MM.1S (cell line): ENCODE data around the gene SNX33.

Source experiments
- EZH2 ChIP-seq: fragments of 300-600 bp; sonication (generic); optimal IDR thresholded peaks from 2 replicates; pipeline ENCODE3; 2017; ENCODE audit warnings: low read depth, mild to moderate bottlenecking, antibody characterized with exemption, low read length, mixed read lengths
- TF ChIP-seq, protein P1 (sequence below): fragments of 300-600 bp; sonication (generic); IDR thresholded peaks from 2 replicates; pipeline ENCODE4 v1.5.1; 2016; ENCODE audit warnings: antibody characterized with exemption, low read length, mixed read lengths

DNA sequence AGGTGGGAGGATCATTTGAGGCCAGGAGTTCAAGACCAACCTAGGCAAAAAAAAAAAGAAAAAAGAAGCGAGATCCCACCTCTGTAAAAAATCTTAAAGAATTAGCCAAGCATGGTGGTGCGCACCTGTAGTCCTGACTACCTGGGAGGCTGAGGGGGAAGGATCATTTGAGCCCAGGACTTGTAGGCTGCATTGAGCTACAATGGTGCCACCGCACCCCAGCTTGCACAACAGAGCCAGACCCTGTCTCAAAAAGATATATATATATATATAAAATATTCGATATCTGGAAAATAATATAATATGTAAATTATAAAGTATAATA lies 6.6 kb upstream of the SNX33 start:
- TF ChIP-seq, protein P1, sequence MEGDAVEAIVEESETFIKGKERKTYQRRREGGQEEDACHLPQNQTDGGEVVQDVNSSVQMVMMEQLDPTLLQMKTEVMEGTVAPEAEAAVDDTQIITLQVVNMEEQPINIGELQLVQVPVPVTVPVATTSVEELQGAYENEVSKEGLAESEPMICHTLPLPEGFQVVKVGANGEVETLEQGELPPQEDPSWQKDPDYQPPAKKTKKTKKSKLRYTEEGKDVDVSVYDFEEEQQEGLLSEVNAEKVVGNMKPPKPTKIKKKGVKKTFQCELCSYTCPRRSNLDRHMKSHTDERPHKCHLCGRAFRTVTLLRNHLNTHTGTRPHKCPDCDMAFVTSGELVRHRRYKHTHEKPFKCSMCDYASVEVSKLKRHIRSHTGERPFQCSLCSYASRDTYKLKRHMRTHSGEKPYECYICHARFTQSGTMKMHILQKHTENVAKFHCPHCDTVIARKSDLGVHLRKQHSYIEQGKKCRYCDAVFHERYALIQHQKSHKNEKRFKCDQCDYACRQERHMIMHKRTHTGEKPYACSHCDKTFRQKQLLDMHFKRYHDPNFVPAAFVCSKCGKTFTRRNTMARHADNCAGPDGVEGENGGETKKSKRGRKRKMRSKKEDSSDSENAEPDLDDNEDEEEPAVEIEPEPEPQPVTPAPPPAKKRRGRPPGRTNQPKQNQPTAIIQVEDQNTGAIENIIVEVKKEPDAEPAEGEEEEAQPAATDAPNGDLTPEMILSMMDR: no peak
- no peak for TF ChIP-seq EZH2
